Activated T-cell treated with anti-CD3 and anti-CD28 coated beads, Interleukin-2, amount 50 U/mL, for 4 hours (primary cell): Measurements from ENCODE around the gene UTP11. TPM values are rescaled to one million over a fixed set of nuclear protein-coding genes. Genes with fewer than 3 reads are reported as not detected.
A peak's percentile ranks its signal among the peaks of the same experiment; 100 is the strongest.
"Not testable (repeated sequence)": the region's sequence is repeated elsewhere in the genome, so short reads cannot be mapped to it uniquely, and the experiment has no call there.

Experiments used
- ATAC-seq, 2 donors: fragments of 200-7000 bp; cut with Tn5 transposase; one replicate each; pipeline ENCODE4 v1.10.0; 2021
- DNase-seq: peaks from one replicate; pipeline ENCODE4 v3.0.0-alpha.2; 2020
- H3K27me3 Mint-ChIP-seq: one replicate; pipeline ENCODE4 v1.8.0; 2021; ENCODE audit warnings: low read depth, mixed read lengths
- H3K36me3 Mint-ChIP-seq: one replicate; pipeline ENCODE4 v1.8.0; 2022; ENCODE audit warnings: mixed read lengths; ENCODE audit not compliant: insufficient read depth
- H3K4me1 Mint-ChIP-seq: one replicate; pipeline ENCODE4 v1.8.0; 2021; ENCODE audit warnings: low read depth, mixed read lengths
- H3K4me3 Mint-ChIP-seq: one replicate; pipeline ENCODE4 v1.8.0; 2021; ENCODE audit warnings: mild to moderate bottlenecking, moderate library complexity, mixed read lengths
- H3K9me3 Mint-ChIP-seq: one replicate; pipeline ENCODE4 v1.8.0; 2021; ENCODE audit warnings: mixed read lengths
- total RNA-seq, 3 donors: library from RNA; stranded (reverse); gene quantifications; one replicate each; pipeline ENCODE4 v1.2.1, GENCODE V29; 2021

Gene UTP11
- total RNA-seq, 3 donors from 2014 or later: 103 to 105 (median 104) TPM

DNA sequence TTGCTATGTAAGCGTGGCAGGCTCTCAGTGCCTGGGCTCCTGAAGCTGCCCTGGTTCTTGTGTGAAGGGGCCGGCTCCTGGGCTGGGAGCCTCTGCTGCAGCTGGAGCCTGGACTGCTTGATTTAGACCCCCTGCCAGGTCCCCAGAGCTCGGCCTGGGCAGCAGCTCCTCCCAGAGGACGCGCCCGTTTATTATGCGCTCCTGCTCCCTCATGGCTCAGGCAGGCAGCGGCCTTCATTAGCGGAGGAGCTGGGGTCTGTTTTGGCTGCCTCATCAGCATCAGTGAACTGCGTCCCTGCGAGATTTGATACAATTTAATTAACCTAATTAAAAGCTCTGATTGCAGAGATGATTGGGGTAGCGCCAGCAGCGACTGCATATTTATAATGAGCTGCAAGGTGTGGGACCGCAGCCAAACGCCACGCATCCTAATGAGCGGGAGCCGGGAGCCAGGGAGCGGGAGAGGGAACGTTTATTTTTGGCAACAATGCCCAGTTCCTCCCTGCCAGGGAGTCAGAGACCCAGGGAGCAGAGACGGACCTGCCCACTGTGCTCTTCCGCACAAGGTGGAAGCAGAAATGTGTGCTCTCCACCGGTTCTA is 16.6 kb downstream of the UTP11 start:
- no peak for DNase-seq
- Mint-ChIP-seq H3K4me1 (peaks cover 52% of the 10 kb centered on the region), H3K36me3 (peaks cover 9% of the 10 kb centered on the region), H3K4me3 (peak overlapping the region; percentile 64), H3K9me3 (no peaks in the 10 kb centered on the region), H3K27me3 (peaks cover 2% of the 10 kb centered on the region)
- no peak for ATAC-seq

DNA sequence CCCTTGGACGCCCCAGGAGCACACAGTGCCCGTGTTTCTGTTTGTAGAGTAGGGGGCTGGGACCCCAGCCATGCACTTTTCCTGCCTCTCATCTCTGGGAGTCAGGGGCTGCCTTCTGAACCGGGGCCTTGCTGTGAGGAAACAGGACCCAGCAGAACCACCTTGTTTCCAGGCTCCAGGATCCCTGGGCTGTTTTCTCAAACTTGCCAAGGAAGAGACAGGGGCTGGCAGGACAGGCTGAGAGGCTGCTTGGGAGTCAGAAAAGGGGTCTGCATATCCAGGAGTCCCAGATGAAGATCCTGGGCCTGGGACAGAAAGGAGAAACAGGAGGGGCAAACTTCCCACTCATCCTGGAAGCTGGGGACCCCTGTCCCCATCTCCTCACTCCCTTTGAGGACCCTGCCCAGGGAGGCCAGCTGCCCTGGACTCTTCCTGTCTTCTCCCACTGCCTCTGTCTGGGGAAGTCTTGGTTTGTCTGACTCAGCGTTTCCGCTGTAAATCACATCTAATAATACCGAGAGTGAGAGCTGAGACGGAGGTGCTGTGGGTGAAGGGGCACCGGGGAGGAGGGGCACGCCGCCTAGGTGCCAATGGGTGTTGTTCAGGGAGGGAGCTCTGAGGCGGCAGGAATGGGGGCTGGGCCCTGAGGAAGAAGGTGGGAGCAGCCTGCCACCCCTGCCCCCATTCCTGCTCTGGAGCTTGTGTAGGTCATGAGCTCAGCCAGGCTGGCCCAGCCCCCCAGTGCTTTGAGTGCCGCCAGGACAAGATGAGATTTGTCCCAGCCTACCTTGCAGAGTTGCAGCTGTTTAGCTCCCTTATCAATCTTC is 17.4 kb downstream of the UTP11 start:
- Mint-ChIP-seq H3K4me1 (peaks cover 52% of the 10 kb centered on the region), H3K27me3 (peaks cover 3% of the 10 kb centered on the region), H3K36me3 (peaks cover 7% of the 10 kb centered on the region), H3K9me3 (no peaks in the 10 kb centered on the region), H3K4me3 (peak overlapping the region; percentile 64)
- ATAC-seq (peak; percentile 60), DNase-seq (peak; percentile 30)

DNA sequence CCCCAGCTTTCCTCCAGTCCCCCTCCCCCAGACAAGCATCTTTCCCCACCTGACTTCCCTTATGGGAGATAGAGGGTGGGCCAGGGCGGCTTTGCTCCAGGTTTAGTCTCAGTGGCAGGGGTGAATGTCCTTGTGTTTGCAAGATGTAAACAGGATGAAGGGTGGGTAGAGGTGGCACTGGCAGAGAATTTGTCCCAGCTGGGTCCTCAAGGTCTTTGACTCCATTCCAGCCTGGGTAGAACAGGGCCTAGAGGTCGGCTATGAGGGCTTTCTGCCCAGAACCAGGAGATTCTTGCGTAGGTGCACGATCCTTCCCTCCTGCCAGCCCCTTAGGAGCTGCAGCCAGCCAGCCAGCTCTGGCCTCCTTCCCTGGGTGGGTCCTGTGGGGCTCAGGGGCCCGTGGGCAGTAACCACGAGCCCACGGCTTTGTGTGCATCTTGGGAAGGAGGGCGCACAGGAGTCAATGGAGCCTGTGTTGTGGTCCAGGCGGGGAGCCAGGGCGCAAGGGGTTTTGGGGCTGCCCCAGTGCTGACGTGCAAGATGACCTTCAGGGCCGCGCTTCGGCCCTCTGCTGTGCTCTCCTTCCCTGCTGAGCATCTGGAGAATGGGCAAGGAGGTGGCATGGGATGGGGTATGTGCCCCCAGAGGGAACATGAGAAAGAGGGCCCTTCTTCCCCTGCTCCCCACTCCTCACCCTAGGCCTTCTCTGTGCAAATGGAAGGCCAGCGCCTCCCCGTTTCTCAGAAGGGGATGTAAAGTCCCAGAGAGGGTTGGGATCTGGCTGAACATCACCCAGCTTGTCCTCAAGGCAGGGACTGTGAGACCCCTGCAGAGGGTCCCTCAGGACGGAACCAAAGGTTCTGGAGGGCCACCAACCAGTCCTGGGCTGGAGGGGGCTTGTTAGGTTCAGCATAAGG is 18.3 kb downstream of the UTP11 start:
- DNase-seq (no peak), ATAC-seq (no peak)
- H3K4me1 Mint-ChIP-seq: peaks cover 52% of the 10 kb centered on the region
- peak overlapping the region; percentile 64 for H3K4me3 Mint-ChIP-seq
- peaks cover 1% of the 10 kb centered on the region for H3K36me3 Mint-ChIP-seq
- H3K9me3 Mint-ChIP-seq: no peaks in the 10 kb centered on the region
- peaks cover 3% of the 10 kb centered on the region for H3K27me3 Mint-ChIP-seq

DNA sequence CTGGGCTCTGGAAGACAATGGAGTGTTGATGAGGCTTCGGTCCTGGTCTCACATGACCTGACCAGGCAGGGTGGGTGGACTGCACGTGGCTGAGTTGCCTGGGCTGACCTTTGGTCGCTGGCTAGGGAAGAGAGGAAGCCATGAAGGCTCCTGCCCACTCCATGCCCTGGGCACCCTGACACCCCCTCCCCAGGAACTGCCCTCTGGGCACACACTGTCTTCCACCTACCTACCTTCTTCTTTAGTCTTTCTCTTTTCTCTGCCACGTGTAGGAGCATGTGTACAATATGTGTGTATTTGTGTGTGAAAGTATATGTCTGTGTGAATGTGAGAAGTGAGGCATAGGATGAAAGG is 19.0 kb downstream of the UTP11 start:
- DNase-seq (no peak), ATAC-seq (no peak)
- H3K9me3 Mint-ChIP-seq: no peaks in the 10 kb centered on the region
- peaks cover 51% of the 10 kb centered on the region for H3K4me1 Mint-ChIP-seq
- H3K27me3 Mint-ChIP-seq: peaks cover 3% of the 10 kb centered on the region
- H3K4me3 Mint-ChIP-seq: no peak overlapping the region
- no peaks in the 10 kb centered on the region for H3K36me3 Mint-ChIP-seq

GRCh38 chr1:38032992-38033391 is 20.5 kb downstream of the UTP11 start:
- H3K4me1 Mint-ChIP-seq: peaks cover 36% of the 10 kb centered on the region
- not testable (repeated sequence) for DNase-seq, H3K4me3 Mint-ChIP-seq, ATAC-seq, H3K36me3 Mint-ChIP-seq, H3K9me3 Mint-ChIP-seq, H3K27me3 Mint-ChIP-seq

DNA sequence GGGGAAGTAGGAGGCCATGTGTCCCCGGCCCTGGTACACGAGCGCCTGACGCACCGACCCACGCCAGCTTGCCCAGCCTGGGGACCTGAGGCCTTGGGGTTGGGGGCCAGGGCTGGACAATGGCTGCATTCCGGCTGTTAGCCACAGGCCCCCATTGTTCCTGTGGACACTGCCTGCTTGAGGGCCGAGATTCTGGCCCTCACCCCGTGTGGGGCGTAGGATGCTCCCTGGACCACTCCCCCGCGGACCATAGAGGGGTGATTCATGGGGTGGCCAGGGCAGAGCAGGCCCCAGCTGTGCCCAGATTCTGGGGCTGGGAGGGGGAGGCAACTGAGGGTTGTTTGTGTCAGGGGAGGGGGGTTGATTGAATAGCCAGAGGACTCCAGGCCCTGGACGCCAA is 22.3 kb downstream of the UTP11 start:
- Mint-ChIP-seq H3K4me1 (peaks cover 19% of the 10 kb centered on the region), H3K36me3 (no peaks in the 10 kb centered on the region), H3K9me3 (no peaks in the 10 kb centered on the region), H3K4me3 (no peak overlapping the region), H3K27me3 (peaks cover 9% of the 10 kb centered on the region)
- no peak for ATAC-seq
- DNase-seq: no peak

- no peak overlapping the region for H3K4me3 Mint-ChIP-seq
- ATAC-seq: no peak
- no peaks in the 10 kb centered on the region for H3K9me3 Mint-ChIP-seq
- DNase-seq: no peak
- H3K4me1 Mint-ChIP-seq: no peaks in the 10 kb centered on the region
- H3K36me3 Mint-ChIP-seq: no peaks in the 10 kb centered on the region
- peaks cover 32% of the 10 kb centered on the region for H3K27me3 Mint-ChIP-seq
Measured at GRCh38 chr1:38037221-38037939, 24.8 kb downstream of the UTP11 start.

DNA sequence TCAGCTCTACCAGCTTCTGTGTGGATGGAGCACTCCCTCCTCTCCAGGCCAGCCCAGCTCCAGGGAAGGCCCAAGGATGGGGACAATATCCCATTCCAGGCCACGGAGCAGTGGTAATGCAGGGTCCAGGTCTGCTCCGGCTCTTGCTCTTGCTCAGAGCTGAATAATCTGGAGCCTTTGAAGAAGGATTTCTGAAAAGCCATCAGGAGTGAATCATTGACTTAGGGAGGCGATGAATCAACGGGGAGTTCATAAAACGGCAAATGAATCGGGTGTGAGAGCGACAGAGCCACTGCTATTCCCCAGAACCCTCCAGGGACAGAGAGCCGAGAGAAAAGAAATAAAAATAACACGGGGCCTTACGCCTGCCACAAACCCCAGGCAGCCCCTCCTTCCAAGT is 26.3 kb downstream of the UTP11 start:
- H3K27me3 Mint-ChIP-seq: peaks cover 45% of the 10 kb centered on the region
- no peaks in the 10 kb centered on the region for H3K9me3 Mint-ChIP-seq
- no peak overlapping the region for H3K4me3 Mint-ChIP-seq
- DNase-seq: no peak
- no peaks in the 10 kb centered on the region for H3K36me3 Mint-ChIP-seq
- no peak for ATAC-seq
- H3K4me1 Mint-ChIP-seq: peaks cover under 1% of the 10 kb centered on the region

GRCh38 chr1:38039331-38040088 is 27.0 kb downstream of the UTP11 start:
- H3K36me3 Mint-ChIP-seq: no peaks in the 10 kb centered on the region
- DNase-seq (no peak), ATAC-seq (no peak)
- H3K4me3 Mint-ChIP-seq: no peak overlapping the region
- peaks cover 47% of the 10 kb centered on the region for H3K27me3 Mint-ChIP-seq
- H3K4me1 Mint-ChIP-seq: peaks cover 4% of the 10 kb centered on the region
- H3K9me3 Mint-ChIP-seq: no peaks in the 10 kb centered on the region

- ATAC-seq: no peak
- H3K9me3 Mint-ChIP-seq: no peaks in the 10 kb centered on the region
- H3K4me3 Mint-ChIP-seq: no peak overlapping the region
- H3K27me3 Mint-ChIP-seq: peaks cover 52% of the 10 kb centered on the region
- peaks cover 8% of the 10 kb centered on the region for H3K4me1 Mint-ChIP-seq
- no peak for DNase-seq
- no peaks in the 10 kb centered on the region for H3K36me3 Mint-ChIP-seq
Measured at GRCh38 chr1:38041936-38042834, 29.7 kb downstream of the UTP11 start.

DNA sequence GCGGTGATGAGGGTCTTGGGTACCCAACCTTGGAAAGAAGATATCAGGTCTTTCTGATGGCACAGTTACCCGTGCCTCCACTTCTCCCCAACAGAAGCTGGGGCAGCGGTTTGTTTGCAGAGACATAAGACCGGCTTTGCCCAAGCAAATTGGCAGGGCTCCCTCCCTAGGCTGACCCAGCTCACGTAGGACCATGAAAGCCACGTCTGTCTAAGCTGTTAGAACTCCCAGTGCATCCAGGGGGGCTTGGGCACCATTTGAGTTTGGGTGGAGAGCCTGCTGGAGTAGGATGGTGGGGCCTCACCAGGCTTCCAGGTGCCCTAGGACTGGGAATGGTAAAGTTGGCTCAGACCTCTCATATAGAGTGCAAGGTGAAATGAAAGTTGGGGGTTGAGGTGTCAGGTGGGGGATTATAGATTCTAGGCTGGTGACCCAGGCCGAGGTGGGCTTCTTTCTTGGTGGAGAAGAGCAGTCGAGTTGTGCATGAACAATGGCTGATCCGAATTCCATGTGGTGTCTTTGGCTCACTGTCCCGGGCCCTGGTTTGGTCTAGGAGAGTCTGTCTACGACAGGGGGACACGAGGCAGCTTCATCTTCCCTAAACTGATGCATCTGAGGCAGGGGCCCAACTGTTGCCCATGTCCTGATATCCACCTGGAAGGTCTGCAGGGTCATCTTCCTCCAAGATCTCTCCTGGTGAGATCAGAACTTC is 30.7 kb downstream of the UTP11 start:
- no peak for DNase-seq
- H3K9me3 Mint-ChIP-seq: no peaks in the 10 kb centered on the region
- peaks cover 8% of the 10 kb centered on the region for H3K4me1 Mint-ChIP-seq
- H3K36me3 Mint-ChIP-seq: no peaks in the 10 kb centered on the region
- H3K27me3 Mint-ChIP-seq: peaks cover 55% of the 10 kb centered on the region
- ATAC-seq: no peak
- peak overlapping the region; percentile 30 for H3K4me3 Mint-ChIP-seq
